Measurements from ENCODE around the gene COL20A1.

DNA sequence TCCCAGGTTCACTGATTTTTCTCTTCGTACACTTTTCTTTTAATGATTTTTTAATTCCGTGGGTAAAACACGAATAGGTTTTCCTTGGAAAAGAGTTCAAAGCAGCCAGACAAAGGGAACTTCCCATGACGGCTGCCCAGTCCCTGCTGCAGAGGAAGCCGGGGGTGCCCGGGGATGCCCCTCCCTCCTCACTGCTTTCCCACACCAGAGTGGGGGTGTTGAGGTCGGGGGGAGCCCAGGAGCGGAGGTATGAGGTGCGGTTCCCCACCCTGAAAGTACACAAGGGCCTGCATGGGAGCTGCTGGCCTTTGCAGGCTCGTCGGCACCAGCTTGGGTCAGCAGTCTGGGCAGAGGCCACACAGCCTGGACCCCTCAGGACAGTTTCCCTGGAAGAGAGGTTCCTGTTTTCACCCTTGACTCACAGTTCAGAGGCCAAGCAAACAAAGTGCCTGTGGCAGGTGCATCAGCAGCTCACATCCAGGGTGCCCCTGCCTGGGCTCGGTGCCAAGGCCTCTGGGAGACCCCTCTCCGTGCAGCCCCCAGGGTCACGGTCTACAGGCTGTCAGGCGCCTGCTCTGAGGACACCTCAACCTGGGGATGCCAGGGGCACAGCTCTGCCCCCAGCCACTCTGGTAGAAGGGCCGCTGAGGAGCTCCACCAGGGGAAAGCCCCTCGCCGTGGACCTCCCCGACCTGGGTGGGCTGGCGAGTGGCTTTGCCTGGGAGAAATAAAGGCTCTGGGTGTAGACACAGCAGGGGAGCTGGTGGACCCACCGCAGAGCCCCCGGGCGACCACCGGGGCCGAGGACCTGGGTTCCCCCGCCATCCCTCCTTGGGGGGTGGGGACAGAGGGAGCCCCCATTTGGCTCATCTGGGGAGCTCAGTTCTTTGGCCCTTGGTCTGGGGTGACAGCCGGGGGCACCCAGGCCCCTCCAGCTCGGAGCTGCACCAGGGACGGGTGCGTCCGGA is 83.6 kb downstream of the COL20A1 start:
- TF ChIP-seq POLR2A (IDR thresholded peaks at IDR 0.05; ENCODE audit: low read length) (no peak), GATA1 (IDR thresholded peaks at IDR 0.05; ENCODE audit: low read depth, low read length) (no peak)
